Measurements from ENCODE around the gene ZDHHC21. TPM values are rescaled to one million over a fixed set of nuclear protein-coding genes. Genes with fewer than 3 reads are reported as not detected.

ZDHHC21 gene
- polyA plus RNA-seq, 3 donors, result 0.34 to 2.0 (median 1.0) TPM

GRCh38 chr9:14561929-14562405, 131.3 kb downstream of the ZDHHC21 start:
- Histone ChIP-seq H3K36me3 (replicated peaks in 1 of 2; ENCODE audit: control insufficient read depth in 1 of 2, insufficient read depth in 2 of 2, low read length in 2 of 2) (no peaks in the 10 kb centered on the region), H4K20me1 (ENCODE audit: insufficient read depth, low read length) (no peaks in the 10 kb centered on the region), H3K4me3 (replicated peaks in 1 of 3; ENCODE audit: low read depth in 2 of 3, low read length in 3 of 3) (no peak overlapping the region), H3K79me2 (ENCODE audit: insufficient read depth, low read length) (no peaks in the 10 kb centered on the region), H3K27ac (ENCODE audit: low read depth in 1 of 2, low read length in 2 of 2) (no peak overlapping the region), H3K9me3 (replicated peaks in 1 of 2; ENCODE audit: control insufficient read depth in 1 of 2, insufficient read depth in 1 of 2, low read length in 2 of 2) (peaks cover 7 to 11% of the 10 kb centered on the region in 2 donors), H2AFZ (ENCODE audit: insufficient read depth, low read depth, low read length, poor library complexity, severe bottlenecking) (no peak overlapping the region), H3K27me3 (ENCODE audit: control insufficient read depth in 2 of 2, insufficient read depth in 2 of 2, low read length in 2 of 2) (no peaks in the 10 kb centered on the region), H3K4me1 (ENCODE audit: control insufficient read depth in 1 of 2, insufficient read depth in 2 of 2, low read length in 2 of 2) (no peaks in the 10 kb centered on the region), H3K4me2 (replicated peaks; ENCODE audit: extremely low read depth, low read length, poor library complexity, severe bottlenecking) (no peak overlapping the region), H3K9ac (ENCODE audit: insufficient read depth, low read length, poor library complexity, severe bottlenecking) (no peak overlapping the region)
- Mint-ChIP-seq H3K4me1 (no peaks in the 10 kb centered on the region), H3K36me3 (no peaks in the 10 kb centered on the region), H3K27ac (no peak overlapping the region), H3K9me3 (peaks cover 2 to 16% (median 8%) of the 10 kb centered on the region in 7 donors), H3K27me3 (ENCODE audit: low read depth in 3 of 3) (peaks cover 0 to 1% (median under 1%) of the 10 kb centered on the region in 3 donors), H3K4me3 (no peak overlapping the region)
- no peak for DNase-seq
- no peak for TF ChIP-seq CTCF (IDR thresholded peaks at IDR 0.05)
- WGBS (ENCODE audit: insufficient coverage), result 83% methylated on average over 9 of the region's 9 CpGs
- intact Hi-C loops (cut with micrococcal nuclease), result no loop called here

Other genes with a start within 250 kb of the ZDHHC21 start
- not detected for gene CER1, start 29.3 kb upstream of the ZDHHC21 start, polyA plus RNA-seq
- gene FREM1, start 217.0 kb upstream of the ZDHHC21 start, polyA plus RNA-seq, result not detected

Measured in CD14-positive monocyte (primary cell).